SK-N-SH (cell line): ENCODE data around the gene DHRS12. TPM values are rescaled to one million over a fixed set of nuclear protein-coding genes. Genes with fewer than 3 reads are reported as not detected.

ENCODE experiments used
- CTCF ChIA-PET: fragments of 300-600, 350-600 bp; formaldehyde crosslinking; extraction: SDS; loops from one replicate; lab custom pipeline; 2021; lab: Yijun Ruan, JAX
- POLR2A ChIA-PET: fragments of 350-600 bp; sonication (Branson Sonifier 250); formaldehyde crosslinking; extraction: SDS; loops from one replicate; lab custom pipeline; 2020; ENCODE audit warnings: antibody characterized with exemption, inconsistent platforms; lab: Yijun Ruan, JAX
- DNase-seq: peaks from one replicate; pipeline ENCODE4 v3.0.0; 2012
- H2AFZ ChIP-seq: fragments of 200-600 bp; sonication (generic); 2 replicates; pipeline ENCODE4 v1.8.1; 2016; ENCODE audit warnings: antibody characterized with exemption, mild to moderate bottlenecking, low read depth
- H3F3A ChIP-seq: fragments of 200-600 bp; sonication (generic); replicated peaks from 2 replicates; pipeline ENCODE3; 2016; ENCODE audit warnings: antibody characterized with exemption, mild to moderate bottlenecking; ENCODE audit not compliant: insufficient read depth
- H3K27ac ChIP-seq, 2 experiments: fragments of 200-500 bp in 1 of 2; fragments of 200-600 bp in 1 of 2; sonication (Bioruptor generic) in 1 of 2; sonication (generic), shearing (Covaris generic) in 1 of 2; 2 replicates each; pipeline versions ENCODE4 v1.5.1 to v1.6.1; 2014 to 2016; ENCODE audit warnings: low read depth in 2 of 2, inconsistent platforms in 1 of 2, low read length in 1 of 2, mild to moderate bottlenecking in 1 of 2, mixed read lengths in 1 of 2
- H3K27me3 ChIP-seq: fragments of 200-600 bp; sonication (generic), shearing (Covaris generic); 2 replicates; pipeline ENCODE4 v1.6.1; 2016; ENCODE audit warnings: mixed run types; ENCODE audit not compliant: insufficient read depth
- H3K36me3 ChIP-seq, 2 experiments: fragments of 200-500 bp in 1 of 2; fragments of 200-600 bp in 1 of 2; sonication (Bioruptor generic) in 1 of 2; sonication (generic) in 1 of 2; replicated peaks in 1 of 2; 2 replicates each; pipeline versions ENCODE3 to v1.5.1; 2014 to 2016; ENCODE audit warnings: low read length in 1 of 2, mild to moderate bottlenecking in 1 of 2; ENCODE audit not compliant: insufficient read depth in 2 of 2, control insufficient read depth in 1 of 2
- H3K4me1 ChIP-seq, 2 experiments: fragments of 200-500 bp in 1 of 2; fragments of 200-600 bp in 1 of 2; sonication (Bioruptor generic) in 1 of 2; sonication (generic), shearing (Covaris generic) in 1 of 2; 2 replicates each; pipeline versions ENCODE4 v1.5.1 to v1.6.1; 2014 to 2016; ENCODE audit warnings: low read depth in 1 of 2, low read length in 1 of 2, mixed run types in 1 of 2; ENCODE audit not compliant: insufficient read depth in 2 of 2, control insufficient read depth in 1 of 2
- H3K4me2 ChIP-seq: fragments of 200-600 bp; sonication (generic), shearing (Covaris generic); 2 replicates; pipeline ENCODE4 v1.6.1; 2017; ENCODE audit warnings: mixed run types
- H3K4me3 ChIP-seq, 2 experiments: fragments of 200-500 bp in 1 of 2; fragments of 200-600 bp in 1 of 2; sonication (Bioruptor generic) in 1 of 2; sonication (generic), shearing (Covaris generic) in 1 of 2; 2 replicates each; pipeline versions ENCODE4 v1.5.1 to v1.8.1; 2014 to 2016; ENCODE audit warnings: low read depth in 2 of 2, inconsistent platforms in 1 of 2, low read length in 1 of 2, mild to moderate bottlenecking in 1 of 2, mixed read lengths in 1 of 2, moderate library complexity in 1 of 2
- H3K79me2 ChIP-seq: fragments of 200-600 bp; sonication (generic); 2 replicates; pipeline ENCODE4 v1.8.1; 2017; ENCODE audit warnings: mild to moderate bottlenecking; ENCODE audit not compliant: insufficient read depth
- H3K9ac ChIP-seq: fragments of 200-600 bp; sonication (generic); 2 replicates; pipeline ENCODE4 v1.6.1; 2017; ENCODE audit warnings: mixed run types
- H3K9me2 ChIP-seq: fragments of 200-600 bp; sonication (generic); 2 replicates; pipeline ENCODE4 v1.6.1; 2017; ENCODE audit warnings: mixed run types
- H3K9me3 ChIP-seq: fragments of 200-600 bp; sonication (generic); 2 replicates; pipeline ENCODE4 v1.6.1; 2017; ENCODE audit warnings: mixed run types, mild to moderate bottlenecking, moderate library complexity
- H4K20me1 ChIP-seq: fragments of 200-600 bp; sonication (generic); 2 replicates; pipeline ENCODE4 v1.6.1; 2017; ENCODE audit warnings: mild to moderate bottlenecking, mixed run types; ENCODE audit not compliant: insufficient read depth
- ELF1 ChIP-seq: IDR thresholded peaks from 2 replicates; pipeline ENCODE4 v1.4.0; 2012
- EP300 ChIP-seq, 2 experiments: IDR thresholded peaks; 2 replicates each; pipeline versions ENCODE4 v1.4.0 to v1.6.1; 2012; ENCODE audit warnings: borderline replicate concordance in 1 of 2, low read depth in 1 of 2, low read length in 1 of 2
- EZH2phosphoT487 ChIP-seq: fragments of 200-600 bp; sonication (generic); IDR thresholded peaks from 2 replicates; pipeline ENCODE4 v1.6.1; 2017; ENCODE audit warnings: low read depth, mixed run types, mild to moderate bottlenecking, antibody characterized with exemption, moderate library complexity, borderline replicate concordance
- FOSL2 ChIP-seq: IDR thresholded peaks from 2 replicates; pipeline ENCODE4 v1.4.0; 2012; ENCODE audit warnings: low read depth, mild to moderate bottlenecking, moderate library complexity, borderline replicate concordance
- FOXJ3 ChIP-seq: sonication (generic); formaldehyde crosslinking; IDR thresholded peaks from 2 replicates; pipeline ENCODE4 v1.5.1; 2020; ENCODE audit warnings: mild to moderate bottlenecking, missing genetic modification reagents
- FOXM1 ChIP-seq: IDR thresholded peaks from 2 replicates; pipeline ENCODE4 v1.4.0; 2012; ENCODE audit warnings: low read depth, mild to moderate bottlenecking
- GABPA ChIP-seq: IDR thresholded peaks from 2 replicates; pipeline ENCODE4 v1.4.0; 2012; ENCODE audit warnings: low read depth, mild to moderate bottlenecking
- JUND ChIP-seq: IDR thresholded peaks from 2 replicates; pipeline ENCODE4 v1.4.0; 2012
- MEF2A ChIP-seq: IDR thresholded peaks from 2 replicates; pipeline ENCODE4 v1.4.0; 2012; ENCODE audit warnings: low read depth, borderline replicate concordance
- MXI1 ChIP-seq: IDR thresholded peaks from 2 replicates; pipeline ENCODE4 v1.6.1; 2012; ENCODE audit warnings: mild to moderate bottlenecking, low read depth, low read length, improper control_type of control experiment
- NFIC ChIP-seq: IDR thresholded peaks from 2 replicates; pipeline ENCODE4 v1.4.0; 2012; ENCODE audit warnings: borderline replicate concordance
- POLR2AphosphoS5 ChIP-seq: IDR thresholded peaks from 2 replicates; pipeline ENCODE4 v1.6.1; 2012; ENCODE audit warnings: low read depth, low read length
- RAD21 ChIP-seq: IDR thresholded peaks from 2 replicates; pipeline ENCODE4 v1.6.1; 2012; ENCODE audit warnings: mild to moderate bottlenecking, low read length
- RCOR1 ChIP-seq: fragments of 150-350 bp; IDR thresholded peaks from 2 replicates; pipeline ENCODE4 v1.6.1; 2017; ENCODE audit warnings: antibody characterized with exemption, low read length
- REST ChIP-seq: IDR thresholded peaks from 2 replicates; pipeline ENCODE4 v1.6.1; 2012; ENCODE audit warnings: mild to moderate bottlenecking, low read depth, low read length, moderate library complexity
- RFX5 ChIP-seq: IDR thresholded peaks from 2 replicates; pipeline ENCODE4 v1.6.1; 2012; ENCODE audit warnings: mild to moderate bottlenecking, improper control_type of control experiment, low read length
- RXRA ChIP-seq: IDR thresholded peaks from 2 replicates; pipeline ENCODE4 v1.4.0; 2012; ENCODE audit warnings: low read depth, mild to moderate bottlenecking, borderline replicate concordance
- SIN3A ChIP-seq: IDR thresholded peaks from 2 replicates; pipeline ENCODE4 v1.6.1; 2012; ENCODE audit warnings: low read depth, mild to moderate bottlenecking, low read length, moderate library complexity, borderline replicate concordance
- SMC3 ChIP-seq: IDR thresholded peaks from 2 replicates; pipeline ENCODE4 v1.6.1; 2012; ENCODE audit warnings: low read depth, low read length, improper control_type of control experiment
- TAF1 ChIP-seq: IDR thresholded peaks from 2 replicates; pipeline ENCODE4 v1.6.1; 2012; ENCODE audit warnings: low read depth, mild to moderate bottlenecking, low read length, moderate library complexity, borderline replicate concordance
- TCF12 ChIP-seq: IDR thresholded peaks from 2 replicates; pipeline ENCODE4 v1.4.0; 2012
- TEAD4 ChIP-seq: IDR thresholded peaks from 2 replicates; pipeline ENCODE4 v1.4.0; 2012; ENCODE audit warnings: mild to moderate bottlenecking, borderline replicate concordance; ENCODE audit not compliant: insufficient read depth
- USF1 ChIP-seq: IDR thresholded peaks from 2 replicates; pipeline ENCODE4 v1.4.0; 2012; ENCODE audit warnings: low read depth, borderline replicate concordance
- USF2 ChIP-seq: fragments of 150-350 bp; IDR thresholded peaks from 2 replicates; pipeline ENCODE4 v1.6.1; 2017; ENCODE audit warnings: antibody characterized with exemption, low read length, low read depth, borderline replicate concordance
- ZBTB33 ChIP-seq: IDR thresholded peaks from 2 replicates; pipeline ENCODE4 v1.4.0; 2012; ENCODE audit warnings: low read depth, borderline replicate concordance
- WGBS: methylation state at CpG from one replicate; pipeline ENCODE4 v1.1.6; 2017; ENCODE audit warnings: low lambda C conversion rate; 5-methylcytosine and 5-hydroxymethylcytosine counted together
- polyA plus RNA-seq, 3 experiments: library from polyadenylated mRNA; depleted of rRNA; stranded (reverse); fragments of >200 nt; gene quantifications; 2 replicates each; pipeline ENCODE4 v1.2.3, GENCODE V29; 2012

Gene DHRS12
- 8.2 and 9.6 TPM in 2 replicates for polyA plus RNA-seq (2012; rRNA removed)
- 7.9 and 8.7 TPM in 2 replicates for polyA plus RNA-seq (2012; cell fraction: cytosol; rRNA removed)
- 16.4 and 17.1 TPM in 2 replicates for polyA plus RNA-seq (2012; cell fraction: nucleus; rRNA removed)

DNA sequence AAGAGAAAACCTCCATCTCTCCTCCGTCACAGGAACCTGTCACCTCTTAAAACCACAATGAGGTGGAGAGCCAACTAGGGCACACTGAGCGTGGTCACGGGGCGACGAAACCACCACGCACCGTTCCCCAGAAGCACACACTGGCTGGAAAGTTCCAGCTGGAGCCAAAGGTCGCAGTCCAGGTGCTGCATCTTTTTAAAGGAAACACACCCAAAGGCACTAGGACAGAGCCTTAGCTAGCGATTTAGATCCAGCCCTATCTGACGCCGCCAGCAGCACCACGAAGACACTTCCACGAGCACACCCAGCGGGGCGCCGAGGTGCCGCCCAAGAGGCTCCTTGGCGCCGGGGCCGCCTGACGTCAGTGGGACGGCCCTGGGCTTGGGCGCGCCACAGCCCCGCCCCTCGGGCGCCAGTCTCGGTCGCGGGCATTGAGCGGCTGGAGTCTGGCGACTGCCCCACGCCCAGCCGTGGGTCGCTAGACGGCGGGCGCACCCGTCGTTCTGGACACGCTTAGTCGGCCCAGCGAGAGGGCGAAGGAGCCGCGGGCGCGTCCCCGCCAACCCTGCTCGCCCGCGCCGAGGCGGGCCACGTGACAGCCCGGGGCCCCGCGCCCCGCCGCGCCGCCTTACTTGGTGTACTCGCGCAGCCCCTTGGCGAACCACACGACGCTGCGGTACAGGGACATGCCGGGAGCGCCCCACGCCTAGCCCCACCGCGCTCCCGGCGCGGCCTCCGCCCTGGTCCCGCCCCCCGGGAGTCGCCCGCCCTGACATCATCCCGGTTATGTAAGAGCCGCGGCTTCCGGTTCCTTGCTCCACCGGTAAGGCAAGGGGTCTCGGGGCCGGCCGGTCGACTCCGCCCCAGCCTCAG is at the start of gene DHRS12:
TSS of gene DHRS12 (minus strand) at position 742 of the 873 bp plus-strand sequence. CDS start 4,504 bp downstream, outside the sequence.
- peak; percentile 94 for DNase-seq
- TF ChIP-seq REST (no peak), USF1 (peak; percentile 66), RFX5 (no peak), FOXM1 (no peak), SIN3A (0 out of 2 replicates have a peak, but pooled peaks have one; percentile 51), TEAD4 (no peak), POLR2AphosphoS5 (peak; percentile 83), FOSL2 (no peak), MXI1 (peak; percentile 12; the same call in 1 of the 2 replicates), TCF12 (no peak), SMC3 (no peak), TAF1 (peak; percentile 40; the same call in 1 of the 2 replicates), RAD21 (0 out of 2 replicates have a peak, but pooled peaks have one; percentile 2), FOXJ3 (CRISPR knock-in tag) (no peak), JUND (no peak), GABPA (peak; percentile 59; the same call in 1 of the 2 replicates), RCOR1 (no peak), ELF1 (peak; percentile 70), MEF2A (no peak), ZBTB33 (no peak), EZH2phosphoT487 (no peak), NFIC (no peak), USF2 (0 out of 2 replicates have a peak, but pooled peaks have one; percentile 7), RXRA (no peak), EP300 (IDR thresholded peaks at IDR 0.05; ENCODE audit: borderline replicate concordance in 1 of 2, low read depth in 1 of 2, low read length in 1 of 2) (no peak)

More for the DNA sequence above, at the start of gene DHRS12:
- POLR2A ChIA-PET, result interaction anchor here (0.7 to 2.2 kb wide), 3 partner anchors 17 to 350 kb away, joined by 3 to 13 read pairs (median 4); partner anchors contain the start of gene INTS6
- Histone ChIP-seq H3K4me1 (peaks cover 19 to 45% of the 10 kb centered on the region in 2 experiments), H2AFZ (peak within 1 kb of the TSS; percentile 87), H3K9me2 (no peaks in the 10 kb centered on the region), H3K27me3 (no peaks in the 10 kb centered on the region), H3K4me2 (peak within 1 kb of the TSS; percentile 94), H3K36me3 (no peaks in the 10 kb centered on the region), H3K27ac (peak within 1 kb of the TSS; percentile 78 to 98), H3K9ac (peak within 1 kb of the TSS; percentile 95), H3K9me3 (no peaks in the 10 kb centered on the region), H4K20me1 (no peaks in the 10 kb centered on the region), H3K79me2 (0 out of 2 replicates have a peak, but pooled peaks cover 4% of the 10 kb centered on the region), H3F3A (peaks cover 16% of the 10 kb centered on the region), H3K4me3 (peak within 1 kb of the TSS; percentile 82 to 90)
- CTCF ChIA-PET, result interaction anchor here (1.4 to 1.5 kb wide), 4 partner anchors 10 to 518 kb away, joined by 3 to 5 read pairs (median 3); no protein-coding TSS in a partner anchor
- 47% methylated on average over 7 of the region's 91 CpGs for WGBS
